SK-N-MC (cell line): ENCODE data around the gene LRP4.

Experiments used
- EZH2 ChIP-seq: fragments of 200-600 bp; sonication (generic); IDR thresholded peaks from one replicate; pipeline ENCODE4 v1.6.1; 2017; ENCODE audit warnings: antibody characterized with exemption
- POLR2AphosphoS5 ChIP-seq: IDR thresholded peaks from 2 replicates; pipeline ENCODE4 v1.6.1; 2012; ENCODE audit warnings: mild to moderate bottlenecking, low read depth, low read length, borderline replicate concordance

GRCh38 chr11:46906609-46907041 is 11.7 kb downstream of the LRP4 start:
- TF ChIP-seq POLR2AphosphoS5 (no peak), EZH2 (no peak)
